ENCODE data around the gene LEFTY1.

Gene LEFTY1

DNA sequence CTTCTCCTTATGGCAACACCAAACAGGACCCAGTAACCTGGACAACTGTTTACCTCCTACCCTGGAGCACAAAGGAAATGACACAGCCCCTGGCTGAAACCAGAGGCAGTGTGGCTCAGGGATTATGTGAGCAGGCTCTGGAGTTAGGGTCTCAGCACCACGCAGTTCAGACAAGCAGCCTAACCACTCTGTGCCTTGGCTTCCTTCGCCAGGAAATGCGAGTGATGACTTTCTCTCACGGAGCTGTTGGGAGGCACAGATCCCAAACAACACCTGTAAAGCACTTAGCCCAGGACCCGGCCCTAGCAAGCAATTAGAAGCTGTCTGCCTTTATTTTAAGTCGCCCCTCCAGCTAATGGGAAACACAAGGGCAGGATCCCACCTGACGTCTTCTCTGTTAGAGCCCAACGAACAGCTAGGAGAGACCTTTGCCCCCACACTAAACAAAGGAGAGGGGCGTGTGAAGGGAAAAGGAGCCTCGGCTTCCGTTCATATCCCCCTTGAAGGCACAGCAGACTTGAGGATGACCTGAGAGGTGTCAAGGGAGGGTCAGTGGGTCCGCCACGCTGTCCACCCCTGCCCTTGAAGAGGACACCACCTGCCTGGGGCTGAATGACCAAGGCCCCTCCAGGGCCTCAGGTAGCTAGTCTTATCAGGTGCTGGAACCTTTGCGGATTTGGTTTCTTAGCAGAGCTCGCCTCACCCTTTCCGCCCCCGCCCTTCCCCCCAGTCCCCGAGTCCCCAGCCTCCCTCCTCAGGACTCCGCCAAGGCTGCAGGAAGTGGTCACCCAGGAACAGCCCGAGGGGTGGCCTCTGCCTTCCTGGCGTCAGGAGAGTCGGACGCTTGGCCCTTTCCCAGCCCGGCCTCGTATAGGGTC is 7.6 kb downstream of the LEFTY1 start:
- WGBS, 2 donors (ENCODE audit: extremely low coverage in 2 of 2, insufficient read length in 2 of 2, insufficient replicate concordance in 1 of 2): no CpG with 5 or more reads among the region's 25 CpGs
- H4K91ac ChIP-seq (ENCODE audit: low read depth, low read length, poor library complexity): no peak overlapping the region
- no peak for DNase-seq (ENCODE audit: low spot score)
- H3K4me1 ChIP-seq (ENCODE audit: control insufficient read depth in 2 of 2, insufficient read depth in 1 of 2, low read depth in 1 of 2, low read length in 2 of 2): peaks cover 9% of the 10 kb centered on the region in 2 donors
- peak overlapping the region; percentile 95 for H2BK12ac ChIP-seq (ENCODE audit: low read length)
- H3K4me3 ChIP-seq (ENCODE audit: low read length in 2 of 2): peak overlapping the region; percentile 88 to 90
- no peaks in the 10 kb centered on the region for H3K79me1 ChIP-seq (ENCODE audit: low read depth, low read length)
- peaks cover 0 to 22% (median 2%) of the 10 kb centered on the region in 3 experiments for H3K27me3 ChIP-seq (ENCODE audit: control insufficient read depth in 3 of 3, insufficient read depth in 3 of 3, low read depth in 1 of 3, low read length in 3 of 3)
- no peak overlapping the region for H3K4ac ChIP-seq (ENCODE audit: low read length)
- no peak overlapping the region for H3K27ac ChIP-seq (replicated peaks; ENCODE audit: low read length)
- H2BK15ac ChIP-seq (ENCODE audit: low read length): no peak overlapping the region
- H3K9ac ChIP-seq (ENCODE audit: low read depth, low read length, poor library complexity): no peak overlapping the region
- H2AFZ ChIP-seq (ENCODE audit: low read length): peak overlapping the region; percentile 100
- peak overlapping the region; percentile 99 for H3K18ac ChIP-seq (ENCODE audit: low read length)
- no peak overlapping the region for H4K8ac ChIP-seq (ENCODE audit: low read depth, low read length)
- H2BK5ac ChIP-seq (ENCODE audit: low read length): peak overlapping the region; percentile 91
- H3K23ac ChIP-seq (ENCODE audit: low read depth, low read length, poor library complexity): peak overlapping the region; percentile 99
- H3K14ac ChIP-seq (ENCODE audit: low read length): no peak overlapping the region
- H2AK5ac ChIP-seq (ENCODE audit: low read depth, low read length): peak overlapping the region; percentile 77
- peak overlapping the region; percentile 90 for H3K4me2 ChIP-seq (ENCODE audit: insufficient read depth, low read length, poor library complexity, severe bottlenecking)
- H2BK120ac ChIP-seq (ENCODE audit: low read depth, low read length): no peak overlapping the region
- no peaks in the 10 kb centered on the region for H3K9me3 ChIP-seq (replicated peaks in 1 of 2; ENCODE audit: control insufficient read depth in 2 of 2, insufficient read depth in 1 of 2, low read depth in 1 of 2, low read length in 2 of 2)
- H3K36me3 ChIP-seq (replicated peaks in 1 of 2; ENCODE audit: control insufficient read depth in 2 of 2, insufficient read depth in 2 of 2, low read length in 2 of 2): peaks cover 0 to 12% of the 10 kb centered on the region in 2 donors

DNA sequence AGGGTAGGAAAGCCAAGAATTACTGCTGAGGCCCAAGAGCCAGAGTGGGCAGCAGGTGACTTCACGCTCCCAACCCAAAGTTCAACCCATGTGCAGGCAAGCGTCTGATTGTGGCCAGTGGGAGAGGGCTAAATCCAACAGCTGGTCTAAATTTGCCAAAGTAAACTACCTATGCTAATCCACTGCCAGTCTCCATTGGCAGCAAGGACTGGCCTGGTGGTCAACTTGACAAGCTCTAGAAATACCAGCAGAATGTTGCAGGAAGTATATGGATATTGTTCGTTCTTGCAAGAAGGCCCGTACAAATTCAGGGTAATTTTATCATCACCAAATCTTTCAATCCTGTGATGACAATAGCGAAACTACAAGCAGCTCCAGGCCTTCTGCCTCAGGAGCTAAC is 8.3 kb downstream of the LEFTY1 start:
- whole genome bisulfite sequencing, 2 donors (ENCODE audit: extremely low coverage in 2 of 2, insufficient read length in 2 of 2, insufficient replicate concordance in 1 of 2): no CpG with 5 or more reads among the region's 5 CpGs
- Histone ChIP-seq H3K4me2 (ENCODE audit: insufficient read depth, low read length, poor library complexity, severe bottlenecking) (no peak overlapping the region), H3K23ac (ENCODE audit: low read depth, low read length, poor library complexity) (no peak overlapping the region), H2AK5ac (ENCODE audit: low read depth, low read length) (peak overlapping the region; percentile 22), H3K36me3 (replicated peaks in 1 of 2; ENCODE audit: control insufficient read depth in 2 of 2, insufficient read depth in 2 of 2, low read length in 2 of 2) (peaks cover 0 to 12% of the 10 kb centered on the region in 2 donors), H3K4me3 (ENCODE audit: low read length in 2 of 2) (peak overlapping the region in 1 of 2 donors; percentile 90), H2BK120ac (ENCODE audit: low read depth, low read length) (no peak overlapping the region), H2BK12ac (ENCODE audit: low read length) (no peak overlapping the region), H3K79me1 (ENCODE audit: low read depth, low read length) (no peaks in the 10 kb centered on the region), H3K14ac (ENCODE audit: low read length) (no peak overlapping the region), H4K8ac (ENCODE audit: low read depth, low read length) (no peak overlapping the region), H3K9ac (ENCODE audit: low read depth, low read length, poor library complexity) (no peak overlapping the region), H3K27me3 (ENCODE audit: control insufficient read depth in 3 of 3, insufficient read depth in 3 of 3, low read depth in 1 of 3, low read length in 3 of 3) (peaks cover 0 to 22% (median 2%) of the 10 kb centered on the region in 3 experiments), H2BK5ac (ENCODE audit: low read length) (no peak overlapping the region), H3K27ac (replicated peaks; ENCODE audit: low read length) (no peak overlapping the region), H2BK15ac (ENCODE audit: low read length) (no peak overlapping the region), H4K91ac (ENCODE audit: low read depth, low read length, poor library complexity) (no peak overlapping the region), H3K4ac (ENCODE audit: low read length) (no peak overlapping the region), H3K4me1 (ENCODE audit: control insufficient read depth in 2 of 2, insufficient read depth in 1 of 2, low read depth in 1 of 2, low read length in 2 of 2) (peaks cover 9% of the 10 kb centered on the region in 2 donors), H2AFZ (ENCODE audit: low read length) (no peak overlapping the region), H3K9me3 (replicated peaks in 1 of 2; ENCODE audit: control insufficient read depth in 2 of 2, insufficient read depth in 1 of 2, low read depth in 1 of 2, low read length in 2 of 2) (no peaks in the 10 kb centered on the region), H3K18ac (ENCODE audit: low read length) (no peak overlapping the region)
- DNase-seq (ENCODE audit: low spot score): no peak

DNA sequence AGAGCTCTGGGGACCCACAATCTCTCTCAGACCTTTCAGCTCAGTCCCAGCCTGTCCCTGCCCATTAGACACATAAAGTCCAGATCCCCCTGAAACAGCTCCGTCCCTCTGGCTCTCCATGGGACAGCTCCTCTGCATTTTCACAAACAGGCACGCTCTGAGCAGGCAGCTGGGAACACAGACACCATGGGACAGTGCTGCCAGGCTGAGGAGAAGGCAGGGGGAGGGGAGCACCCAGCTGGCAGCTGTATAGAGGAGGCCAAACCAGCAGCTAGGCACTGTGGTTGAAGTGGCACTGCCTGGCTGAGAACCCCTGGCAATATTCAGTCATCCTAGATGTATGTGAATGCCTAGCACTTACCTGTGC is 8.7 kb downstream of the LEFTY1 start:
- no peak overlapping the region for H2AFZ ChIP-seq (ENCODE audit: low read length)
- H3K23ac ChIP-seq (ENCODE audit: low read depth, low read length, poor library complexity): no peak overlapping the region
- no peak overlapping the region for H2BK15ac ChIP-seq (ENCODE audit: low read length)
- H3K9me3 ChIP-seq (replicated peaks in 1 of 2; ENCODE audit: control insufficient read depth in 2 of 2, insufficient read depth in 1 of 2, low read depth in 1 of 2, low read length in 2 of 2): no peaks in the 10 kb centered on the region
- H3K27me3 ChIP-seq (ENCODE audit: control insufficient read depth in 3 of 3, insufficient read depth in 3 of 3, low read depth in 1 of 3, low read length in 3 of 3): peaks cover 0 to 22% (median 2%) of the 10 kb centered on the region in 3 experiments
- WGBS, 2 donors (ENCODE audit: extremely low coverage in 2 of 2, insufficient read length in 2 of 2, insufficient replicate concordance in 1 of 2): no CpG with 5 or more reads among the region's 2 CpGs
- H2BK120ac ChIP-seq (ENCODE audit: low read depth, low read length): no peak overlapping the region
- H3K79me1 ChIP-seq (ENCODE audit: low read depth, low read length): no peaks in the 10 kb centered on the region
- no peak overlapping the region for H2BK5ac ChIP-seq (ENCODE audit: low read length)
- DNase-seq (ENCODE audit: low spot score): no peak
- peaks cover 0 to 12% of the 10 kb centered on the region in 2 donors for H3K36me3 ChIP-seq (replicated peaks in 1 of 2; ENCODE audit: control insufficient read depth in 2 of 2, insufficient read depth in 2 of 2, low read length in 2 of 2)
- H2BK12ac ChIP-seq (ENCODE audit: low read length): no peak overlapping the region
- no peak overlapping the region for H3K4ac ChIP-seq (ENCODE audit: low read length)
- no peak overlapping the region for H3K4me3 ChIP-seq (ENCODE audit: low read length in 2 of 2)
- no peak overlapping the region for H4K91ac ChIP-seq (ENCODE audit: low read depth, low read length, poor library complexity)
- H3K9ac ChIP-seq (ENCODE audit: low read depth, low read length, poor library complexity): no peak overlapping the region
- H3K4me2 ChIP-seq (ENCODE audit: insufficient read depth, low read length, poor library complexity, severe bottlenecking): no peak overlapping the region
- H2AK5ac ChIP-seq (ENCODE audit: low read depth, low read length): no peak overlapping the region
- peaks cover 9% of the 10 kb centered on the region in 2 donors for H3K4me1 ChIP-seq (ENCODE audit: control insufficient read depth in 2 of 2, insufficient read depth in 1 of 2, low read depth in 1 of 2, low read length in 2 of 2)
- no peak overlapping the region for H4K8ac ChIP-seq (ENCODE audit: low read depth, low read length)
- H3K14ac ChIP-seq (ENCODE audit: low read length): no peak overlapping the region
- H3K18ac ChIP-seq (ENCODE audit: low read length): no peak overlapping the region
- H3K27ac ChIP-seq (replicated peaks; ENCODE audit: low read length): no peak overlapping the region

DNA sequence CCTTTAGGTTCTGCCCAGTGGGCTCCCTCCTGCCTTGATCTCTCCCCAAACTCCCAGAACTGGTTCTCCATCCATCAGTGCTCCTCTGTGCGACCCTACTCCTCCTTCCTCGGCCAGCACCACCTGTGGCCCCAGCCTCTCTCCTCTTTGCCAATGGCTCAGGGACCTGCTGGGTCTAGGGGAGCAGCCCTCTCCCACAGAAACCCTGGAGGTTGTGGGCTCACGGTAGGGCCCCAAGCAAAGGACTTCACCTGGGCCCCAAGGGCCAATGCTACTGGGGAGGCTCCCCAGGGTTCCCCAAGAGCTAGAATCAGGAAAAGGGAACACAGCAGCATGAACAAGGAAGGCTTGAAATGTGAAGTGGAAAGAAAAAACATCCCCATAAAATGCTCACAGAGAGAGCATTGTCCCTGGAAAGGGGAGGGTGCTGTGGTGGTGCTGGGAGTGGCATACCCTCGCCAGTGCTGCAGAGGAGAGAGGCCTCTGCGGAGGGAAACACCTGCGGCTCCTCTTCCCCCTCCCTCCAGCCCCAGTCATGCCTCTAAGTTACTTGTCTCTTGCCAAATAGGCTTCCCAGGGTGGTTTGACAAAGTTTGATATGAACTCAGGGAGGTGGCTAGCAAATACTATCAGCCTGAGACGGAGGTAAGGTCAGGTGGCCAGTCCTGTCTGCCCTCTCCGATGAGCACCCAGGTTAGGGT is 9.3 kb downstream of the LEFTY1 start:
- Histone ChIP-seq H3K14ac (ENCODE audit: low read length) (no peak overlapping the region), H2AFZ (ENCODE audit: low read length) (no peak overlapping the region), H3K36me3 (replicated peaks in 1 of 2; ENCODE audit: control insufficient read depth in 2 of 2, insufficient read depth in 2 of 2, low read length in 2 of 2) (peaks cover 0 to 12% of the 10 kb centered on the region in 2 donors), H3K9me3 (replicated peaks in 1 of 2; ENCODE audit: control insufficient read depth in 2 of 2, insufficient read depth in 1 of 2, low read depth in 1 of 2, low read length in 2 of 2) (no peaks in the 10 kb centered on the region), H3K4me1 (ENCODE audit: control insufficient read depth in 2 of 2, insufficient read depth in 1 of 2, low read depth in 1 of 2, low read length in 2 of 2) (peaks cover 9% of the 10 kb centered on the region in 2 donors), H3K79me1 (ENCODE audit: low read depth, low read length) (no peaks in the 10 kb centered on the region), H2BK15ac (ENCODE audit: low read length) (peak overlapping the region; percentile 17), H3K4me3 (ENCODE audit: low read length in 2 of 2) (no peak overlapping the region), H3K9ac (ENCODE audit: low read depth, low read length, poor library complexity) (no peak overlapping the region), H3K4me2 (ENCODE audit: insufficient read depth, low read length, poor library complexity, severe bottlenecking) (no peak overlapping the region), H4K8ac (ENCODE audit: low read depth, low read length) (no peak overlapping the region), H2BK5ac (ENCODE audit: low read length) (no peak overlapping the region), H2AK5ac (ENCODE audit: low read depth, low read length) (peak overlapping the region; percentile 83), H3K27me3 (ENCODE audit: control insufficient read depth in 3 of 3, insufficient read depth in 3 of 3, low read depth in 1 of 3, low read length in 3 of 3) (peaks cover 0 to 22% (median 2%) of the 10 kb centered on the region in 3 experiments), H3K23ac (ENCODE audit: low read depth, low read length, poor library complexity) (no peak overlapping the region), H3K27ac (replicated peaks; ENCODE audit: low read length) (no peak overlapping the region), H3K4ac (ENCODE audit: low read length) (no peak overlapping the region), H2BK12ac (ENCODE audit: low read length) (no peak overlapping the region), H2BK120ac (ENCODE audit: low read depth, low read length) (no peak overlapping the region), H3K18ac (ENCODE audit: low read length) (no peak overlapping the region), H4K91ac (ENCODE audit: low read depth, low read length, poor library complexity) (no peak overlapping the region)
- WGBS, 2 donors (ENCODE audit: extremely low coverage in 2 of 2, insufficient read length in 2 of 2, insufficient replicate concordance in 1 of 2): no CpG with 5 or more reads among the region's 8 CpGs
- DNase-seq (ENCODE audit: low spot score): no peak

Data from neuronal stem cell (in vitro differentiated cells).